SK-MEL-5 (cell line): ENCODE data around the gene FNIP2. TPM values are rescaled to one million over a fixed set of nuclear protein-coding genes. Genes with fewer than 3 reads are reported as not detected.
"Not testable (repeated sequence)": the region's sequence is repeated elsewhere in the genome, so short reads cannot be mapped to it uniquely, and the experiment has no call there.

Source experiments
- DNase-seq: peaks from one replicate; pipeline ENCODE4 v3.0.0-alpha.2; 2016; ENCODE audit warnings: low read depth, low spot score
- in situ Hi-C: cut with HindIII; loops from 2 replicates; pipeline ENCODE4 v1.10.0; 2016; ENCODE audit warnings: low sequenced_read_pairs, high pct_unique_total_duplicates, low pct_unique_long_range_greater_than_20kb
- small RNA-seq, 2 experiments: library from RNA; depleted of rRNA; stranded (forward); fragments of <200 nt; gene quantifications; one replicate each; pipeline ENCODE3, GENCODE V24; 2014
- total RNA-seq: library from RNA; depleted of rRNA; stranded (reverse); fragments of >200 nt; shearing (Covaris generic); gene quantifications from 2 replicates; pipeline ENCODE4 v1.2.3, GENCODE V29; 2014; rRNA removed

The FNIP2 gene
- total RNA-seq, 1 experiment from 2014 or later = 39.7 TPM

GRCh38 chr4:158938220-158939044 is 169.6 kb downstream of the FNIP2 start:
- DNase-seq = peak; percentile 8
- in situ Hi-C loops = no loop called here

GRCh38 chr4:158940271-158940670 is 171.4 kb downstream of the FNIP2 start:
- DNase-seq = no peak
- in situ Hi-C loops = no loop called here

- DNase-seq = no peak
Observed at GRCh38 chr4:158941321-158941720, 172.5 kb downstream of the FNIP2 start.

GRCh38 chr4:158941895-158942294 is 173.1 kb downstream of the FNIP2 start:
- DNase-seq = no peak
- in situ Hi-C loops = no loop called here

More at GRCh38 chr4:158941321-158941720, 172.5 kb downstream of the FNIP2 start:
- in situ Hi-C loops = no loop called here

- in situ Hi-C loops = no loop called here
- DNase-seq = no peak
Observed at GRCh38 chr4:158945529-158946108, 176.8 kb downstream of the FNIP2 start.

GRCh38 chr4:158946825-158947224 is 178.0 kb downstream of the FNIP2 start:
- DNase-seq = no peak
- in situ Hi-C loops = no loop called here

- in situ Hi-C loops = no loop called here
- DNase-seq = no peak
Observed at GRCh38 chr4:158948071-158948470, 179.2 kb downstream of the FNIP2 start.

GRCh38 chr4:158949099-158949498 is 180.3 kb downstream of the FNIP2 start:
- no peak for DNase-seq
- in situ Hi-C loops = no loop called here

- in situ Hi-C loops = not testable (repeated sequence)
Observed at GRCh38 chr4:158952221-158952774, 183.5 kb downstream of the FNIP2 start.

GRCh38 chr4:158956345-158956744 is 187.5 kb downstream of the FNIP2 start:
- in situ Hi-C loops, DNase-seq: not testable (repeated sequence)

More at GRCh38 chr4:158952221-158952774, 183.5 kb downstream of the FNIP2 start:
- DNase-seq = not testable (repeated sequence)

GRCh38 chr4:158956918-158957317 is 188.1 kb downstream of the FNIP2 start:
- DNase-seq, in situ Hi-C loops: not testable (repeated sequence)

Small RNA genes within 50 kb of the gene (small RNA-seq; reads per million reads assigned to genes)
- gene RF00157 = 0 to 0.02 reads per million in 2 experiments
- 0 to 0.05 reads per million in 2 experiments for gene RNU6-128P

Other genes starting within 250 kb of the FNIP2 start
- gene RXFP1, start 247.1 kb upstream of the FNIP2 start, total RNA-seq = 0.24 TPM in 1 of 2 replicates, not detected in the other
- gene C4orf46, start 97.1 kb upstream of the FNIP2 start, total RNA-seq = 9.8 and 11.9 TPM in 2 replicates
- gene ETFDH, start 96.7 kb upstream of the FNIP2 start, total RNA-seq = 14.5 and 16.4 TPM in 2 replicates
- 43.2 and 50.8 TPM in 2 replicates for gene PPID, start 45.6 kb upstream of the FNIP2 start, total RNA-seq